Measurements from ENCODE around the gene BRD3OS.

Gene BRD3OS, protein sequence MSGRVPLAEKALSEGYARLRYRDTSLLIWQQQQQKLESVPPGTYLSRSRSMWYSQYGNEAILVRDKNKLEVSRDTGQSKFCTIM

DNA sequence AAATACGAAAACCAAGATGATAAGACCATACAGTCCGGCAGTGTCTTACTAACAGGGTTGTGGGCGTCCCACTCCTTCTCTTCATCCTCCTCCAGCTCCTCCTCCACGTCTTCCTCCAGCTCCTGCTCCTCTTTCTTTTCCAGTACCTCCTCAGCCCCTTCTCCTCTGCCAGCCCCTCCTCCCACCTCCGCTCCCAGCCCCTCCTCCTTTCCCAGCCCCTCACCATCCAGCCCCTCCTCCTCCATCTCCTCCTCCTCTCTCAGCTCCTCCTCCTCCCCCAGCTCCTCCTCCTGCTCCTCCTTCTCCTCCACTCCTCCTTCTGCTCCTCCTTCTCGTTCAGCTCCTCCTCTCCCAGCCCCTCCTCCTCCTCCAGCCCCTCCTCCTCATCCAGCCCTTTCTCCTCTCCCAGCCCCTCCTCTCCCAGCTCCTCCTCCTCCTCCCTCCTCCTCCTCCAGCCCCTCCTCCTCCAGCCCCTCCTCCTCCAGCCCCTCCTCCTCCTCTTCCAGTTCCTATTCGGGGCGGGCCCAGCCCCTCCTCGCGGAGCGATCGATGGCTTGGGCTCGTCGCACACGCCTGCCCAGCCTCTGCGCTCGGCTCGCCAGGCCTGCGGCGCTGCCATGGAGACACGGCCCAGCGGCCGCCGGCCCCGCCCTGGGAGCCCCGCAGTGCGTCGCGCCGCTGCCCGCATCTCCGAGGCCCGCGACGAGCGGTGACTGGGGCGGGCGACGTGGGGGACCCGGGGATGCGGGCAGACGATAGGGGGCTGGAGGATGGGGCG is at the start of gene BRD3OS:
BRD3OS (plus strand) TSS at position 654 of the 778 bp plus-strand sequence. CDS start 1,267 bp downstream, outside the sequence.
- H3K27ac ChIP-seq, result no peak within 1 kb of the TSS
- DNase-seq (ENCODE audit: low read depth, low spot score), result peak; percentile 93

DNA sequence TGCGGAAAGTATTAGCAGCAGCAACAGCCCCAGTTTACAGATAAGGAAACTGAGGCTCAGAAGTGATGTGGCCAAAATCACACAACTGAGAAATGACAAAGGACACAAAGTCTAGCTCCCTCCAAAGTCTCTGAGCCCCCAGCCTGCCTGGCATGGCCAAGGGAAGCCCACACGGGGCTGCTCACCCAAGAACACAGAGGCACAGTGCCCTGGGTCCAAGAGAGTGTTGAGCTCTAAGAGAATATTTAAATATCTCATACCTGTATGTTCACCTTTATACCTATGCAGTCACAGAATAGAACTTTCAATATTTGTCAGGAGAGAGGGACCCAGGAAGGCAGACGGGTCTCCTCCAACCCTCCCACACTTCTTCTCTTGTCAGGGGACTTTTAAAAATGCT is 49.8 kb upstream of the BRD3OS start:
- DNase-seq (ENCODE audit: low read depth, low spot score), result no peak

DNA sequence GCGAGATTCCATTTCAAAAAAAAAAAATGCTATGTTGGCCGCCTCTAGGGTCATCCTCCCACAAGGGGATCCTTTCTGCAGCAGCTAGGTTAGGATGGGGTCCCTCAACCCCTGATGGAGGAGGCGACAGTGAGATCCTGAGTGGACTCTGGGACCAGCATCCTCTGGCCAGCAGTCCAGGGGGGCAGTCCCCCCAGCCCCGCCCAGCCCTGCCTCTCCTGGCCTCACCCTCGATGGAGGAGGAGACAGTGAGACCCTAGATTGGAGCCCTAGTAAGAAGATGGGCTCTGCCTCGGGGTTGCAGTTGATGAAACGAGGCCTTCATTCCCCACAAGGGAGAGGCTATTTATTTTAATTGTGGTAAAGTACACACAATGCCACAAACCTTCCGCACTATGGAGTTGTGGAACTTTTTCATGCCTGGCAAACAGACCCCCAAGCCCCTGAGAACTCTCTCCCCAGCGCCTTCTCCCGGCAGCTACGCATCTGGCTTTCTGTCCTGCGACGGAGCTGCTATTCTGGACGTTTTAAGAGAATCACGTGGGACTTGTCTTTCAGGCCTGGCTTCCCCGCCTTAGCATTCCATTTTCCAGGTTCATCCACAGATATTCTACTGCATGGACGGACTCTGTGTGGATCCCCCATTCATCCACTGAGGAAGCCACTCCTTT is 49.0 kb upstream of the BRD3OS start:
- no peak for DNase-seq (ENCODE audit: low read depth, low spot score)
- H3K27ac ChIP-seq, result no peak overlapping the region

More for the DNA sequence above, 49.8 kb upstream of the BRD3OS start:
- H3K27ac ChIP-seq, result no peak overlapping the region

DNA sequence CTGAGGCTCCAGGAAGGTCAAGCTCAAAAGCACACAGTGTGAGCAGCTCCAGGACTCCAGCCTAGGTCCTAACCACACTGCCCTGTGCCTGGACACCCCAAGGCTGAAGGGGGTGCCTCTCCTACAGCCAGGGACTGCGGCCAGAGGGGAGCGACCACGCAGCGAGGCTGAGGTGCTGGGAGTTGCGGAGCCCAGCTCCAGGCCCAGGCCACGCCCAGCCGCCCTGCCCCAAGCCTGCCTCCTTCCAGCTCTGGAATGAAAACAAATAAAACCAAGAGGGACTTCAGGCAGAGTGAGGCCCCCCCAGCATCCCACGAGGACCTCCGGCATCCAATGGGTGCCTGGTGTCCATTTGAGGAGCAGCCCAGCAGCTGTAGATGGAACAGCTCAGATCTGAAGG is 48.4 kb upstream of the BRD3OS start:
- H3K27ac ChIP-seq, result no peak overlapping the region
- DNase-seq (ENCODE audit: low read depth, low spot score), result no peak

DNA sequence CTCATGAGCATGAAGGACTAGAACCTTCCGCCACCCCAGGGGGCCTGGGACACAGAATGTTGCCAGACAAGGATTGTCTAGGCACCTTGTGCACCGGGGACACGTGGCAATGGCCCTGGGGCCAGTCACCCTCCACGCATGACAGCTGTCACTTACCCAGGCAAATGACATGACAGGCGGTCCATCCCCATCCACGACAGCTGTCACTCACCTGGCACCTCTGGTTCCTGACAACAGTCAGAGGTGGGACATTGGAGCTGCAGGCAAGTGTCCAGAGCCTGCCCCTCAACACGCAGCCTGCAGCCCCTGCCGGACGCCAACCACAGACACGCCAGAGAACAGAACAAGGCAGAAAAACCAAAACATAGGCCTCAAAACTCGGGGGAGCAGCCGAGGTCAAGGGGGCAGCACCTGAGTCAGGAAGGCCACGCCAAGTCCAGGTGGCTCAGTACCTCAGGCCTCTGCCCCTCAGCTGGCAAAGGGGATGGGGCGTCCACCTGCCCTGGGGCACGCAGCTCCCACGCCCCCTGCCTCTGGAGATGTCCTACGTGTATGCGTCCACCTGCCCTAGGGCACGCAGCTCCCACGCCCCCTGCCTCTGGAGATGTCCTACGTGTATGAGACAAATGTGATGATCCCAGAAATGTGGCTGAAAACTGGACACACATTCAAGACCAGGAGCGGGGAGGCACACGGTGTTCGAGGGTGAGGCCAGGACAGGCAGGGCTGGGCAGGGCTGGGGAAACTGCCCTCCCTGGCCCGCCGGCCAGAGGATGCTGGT is 47.7 kb upstream of the BRD3OS start:
- DNase-seq (ENCODE audit: low read depth, low spot score), result no peak
- no peak overlapping the region for H3K27ac ChIP-seq

DNA sequence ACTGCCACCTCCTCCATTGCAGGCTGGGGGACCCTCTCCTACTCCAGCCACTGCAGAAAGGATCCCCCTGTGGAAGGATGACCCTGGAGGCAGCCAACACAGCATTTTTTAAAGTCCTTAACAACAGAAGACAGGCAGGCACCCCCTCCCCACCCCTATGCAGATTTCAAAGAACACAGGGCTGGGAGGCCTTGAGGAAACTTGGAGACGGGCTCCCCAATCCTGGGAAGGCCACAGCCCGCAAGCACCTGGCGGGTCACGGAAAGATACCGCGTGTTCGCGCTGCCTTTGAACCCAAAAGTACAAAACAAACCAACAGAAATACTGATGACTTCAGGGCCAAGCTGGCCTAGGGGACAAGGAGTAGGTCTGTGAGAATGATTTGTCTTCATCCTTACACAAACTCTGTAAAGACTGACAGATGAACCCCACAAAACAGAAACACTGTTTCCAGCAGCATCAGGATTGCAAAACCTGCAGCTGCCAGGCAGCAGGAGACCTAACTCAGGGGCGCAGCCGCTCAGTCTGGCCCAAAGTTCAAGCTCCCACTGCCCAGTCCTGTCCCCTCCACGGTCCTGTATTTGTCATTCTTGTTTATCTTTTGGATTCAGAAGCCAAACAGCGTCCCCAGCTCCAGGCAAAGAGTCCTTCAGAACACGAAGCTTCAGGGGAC is 46.9 kb upstream of the BRD3OS start:
- H3K27ac ChIP-seq, result no peak overlapping the region
- DNase-seq (ENCODE audit: low read depth, low spot score), result no peak

DNA sequence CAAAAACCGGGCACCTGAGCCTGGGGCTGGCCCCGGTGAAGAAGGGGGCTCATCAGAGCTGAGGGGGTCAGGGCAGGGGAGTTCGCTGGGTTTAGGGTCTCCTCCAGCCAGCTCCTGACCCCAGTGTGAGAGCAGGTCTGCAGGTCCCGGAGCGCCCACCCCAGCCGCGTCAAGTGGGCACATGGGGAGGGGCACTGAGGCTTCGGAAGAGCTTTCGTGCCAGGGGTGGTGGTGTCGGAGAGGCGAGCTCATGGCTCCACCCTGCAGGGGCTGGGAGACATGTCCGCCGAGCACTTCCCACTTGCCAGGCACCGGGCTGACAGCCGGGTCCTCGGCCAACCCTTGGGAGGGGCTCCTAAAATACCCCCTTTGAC is 46.4 kb upstream of the BRD3OS start:
- H3K27ac ChIP-seq, result no peak overlapping the region
- DNase-seq (ENCODE audit: low read depth, low spot score), result no peak

DNA sequence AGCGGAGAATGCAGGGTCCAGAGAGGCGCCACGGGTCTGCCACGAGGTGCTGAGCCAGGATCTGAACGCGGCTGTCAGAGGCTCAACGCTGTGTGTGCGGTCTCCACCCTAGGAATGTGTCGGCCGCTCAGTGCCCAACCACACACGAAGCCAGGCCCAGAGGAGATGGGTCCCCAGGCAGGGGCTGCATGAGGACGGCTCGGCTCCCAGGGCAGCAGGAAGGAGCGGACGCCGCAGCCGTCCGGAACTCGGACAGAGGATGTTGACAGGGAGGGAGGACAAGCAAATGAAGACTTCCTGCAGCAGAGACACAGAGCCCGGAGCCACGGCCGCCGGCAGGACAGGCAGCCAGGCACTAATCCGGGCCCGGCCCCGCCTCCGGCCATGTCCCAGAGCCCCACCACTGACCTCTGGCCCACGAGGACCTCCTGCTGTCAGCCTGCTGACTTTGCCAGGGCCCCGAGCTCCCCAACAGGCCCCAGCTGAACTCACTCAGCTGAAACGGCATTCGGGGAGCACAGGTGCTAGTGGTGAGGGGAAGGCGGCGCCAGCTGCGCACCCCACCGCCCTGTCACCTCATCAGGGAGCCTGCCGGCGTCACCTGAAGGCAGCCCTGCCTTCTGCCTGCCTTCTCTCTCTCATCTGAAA is 45.9 kb upstream of the BRD3OS start:
- no peak for DNase-seq (ENCODE audit: low read depth, low spot score)
- H3K27ac ChIP-seq, result no peak overlapping the region

DNA sequence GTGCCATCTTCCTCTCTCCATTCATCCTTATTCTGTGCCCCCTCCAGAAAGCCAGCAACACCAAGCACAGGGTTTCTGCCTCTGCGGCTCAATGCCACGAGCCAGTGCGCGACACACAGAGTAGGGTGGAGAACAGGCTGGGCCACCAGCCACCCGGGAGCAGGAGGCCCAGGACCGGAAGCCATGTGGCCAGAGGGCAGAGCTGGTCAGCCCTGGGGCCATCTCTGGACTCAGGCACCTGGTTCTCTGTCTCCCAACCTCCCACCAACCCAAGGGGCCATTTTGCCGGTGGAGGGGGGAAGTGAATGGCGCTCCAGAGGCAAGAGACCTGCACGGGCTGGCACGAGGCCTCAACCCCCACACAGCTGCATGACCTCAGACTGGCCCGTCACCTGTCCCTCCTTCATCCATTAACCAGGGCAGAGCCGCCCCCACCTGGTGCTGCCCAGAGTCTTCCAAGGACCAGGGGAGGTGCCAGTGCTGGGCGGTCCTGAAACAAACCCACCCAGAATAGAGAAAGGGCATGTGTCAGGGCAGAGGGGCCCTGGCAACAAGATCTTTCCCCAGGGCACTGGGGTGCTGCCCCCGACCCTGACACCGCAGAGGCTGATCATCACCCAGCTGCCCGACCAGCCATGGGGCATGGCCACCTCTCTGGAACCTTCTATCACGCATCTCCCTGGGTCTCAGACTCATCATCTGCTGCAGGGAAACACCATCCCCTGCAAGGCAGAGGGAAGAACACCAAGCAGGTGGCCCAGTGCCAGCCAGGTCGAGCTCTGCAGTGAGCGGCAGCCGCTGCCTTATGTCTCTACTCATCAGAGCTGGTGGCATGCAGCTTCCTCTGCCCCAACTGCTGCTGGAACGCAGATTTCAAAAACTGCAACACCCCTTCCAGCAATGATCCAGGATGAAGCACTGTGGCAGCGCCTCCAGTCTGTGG is 45.1 kb upstream of the BRD3OS start:
- no peak for DNase-seq (ENCODE audit: low read depth, low spot score)

DNA sequence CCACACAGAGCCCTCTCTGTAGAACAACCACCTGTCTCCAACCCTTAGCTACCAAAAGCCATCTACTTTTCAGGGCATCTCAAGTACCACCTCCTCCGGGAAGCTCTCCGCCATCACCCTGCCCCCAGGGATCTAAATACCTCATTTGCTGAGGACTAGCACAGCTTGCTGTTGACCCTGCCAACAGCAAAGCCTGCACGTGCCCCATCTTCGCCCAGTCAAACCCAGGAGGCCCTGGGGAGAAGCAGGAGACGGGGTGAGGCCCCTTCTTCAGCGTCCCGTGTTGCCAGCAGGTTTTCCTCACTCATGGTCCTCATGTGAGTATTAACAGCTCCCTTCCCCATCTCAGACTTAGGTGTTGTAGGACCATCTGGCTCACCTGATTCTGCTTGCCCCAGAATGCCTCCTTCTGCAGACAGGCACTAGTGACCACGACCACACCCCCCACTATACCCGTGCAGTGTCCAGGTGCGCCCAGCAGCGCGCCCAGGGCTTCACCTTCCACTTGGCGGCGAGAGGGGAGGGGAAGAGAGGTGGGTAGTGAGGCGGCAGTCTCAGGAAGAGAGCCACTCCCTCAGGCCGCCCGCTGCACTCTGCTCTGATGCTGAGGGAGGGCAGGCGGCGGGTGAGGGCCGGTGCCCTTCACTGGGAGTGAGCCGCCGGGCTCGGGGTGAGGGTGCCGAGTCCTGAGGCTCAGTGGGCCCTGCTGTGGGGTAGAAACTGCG is 44.3 kb upstream of the BRD3OS start:
- no peak for DNase-seq (ENCODE audit: low read depth, low spot score)
- no peak overlapping the region for H3K27ac ChIP-seq

More for the DNA sequence above, 45.1 kb upstream of the BRD3OS start:
- H3K27ac ChIP-seq, result no peak overlapping the region

DNA sequence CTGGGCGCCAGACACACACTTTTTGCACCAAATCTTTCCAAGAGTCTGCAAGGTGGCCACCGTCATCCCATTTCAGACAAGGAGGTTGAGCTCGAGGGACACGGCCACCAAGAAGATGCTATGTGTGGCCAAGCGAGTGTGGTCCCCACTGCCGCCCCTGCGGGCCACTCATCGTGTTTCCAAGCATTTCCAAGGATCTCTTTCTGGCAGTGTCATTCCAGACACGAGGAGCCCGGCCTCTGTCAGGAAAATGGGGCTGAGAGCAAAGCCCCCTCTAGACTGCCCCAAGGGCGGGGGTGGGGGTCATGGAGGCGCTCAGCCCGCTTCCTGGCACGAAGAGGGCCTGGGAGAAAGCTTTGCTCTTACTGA is 43.7 kb upstream of the BRD3OS start:
- H3K27ac ChIP-seq, result no peak overlapping the region
- no peak for DNase-seq (ENCODE audit: low read depth, low spot score)

DNA sequence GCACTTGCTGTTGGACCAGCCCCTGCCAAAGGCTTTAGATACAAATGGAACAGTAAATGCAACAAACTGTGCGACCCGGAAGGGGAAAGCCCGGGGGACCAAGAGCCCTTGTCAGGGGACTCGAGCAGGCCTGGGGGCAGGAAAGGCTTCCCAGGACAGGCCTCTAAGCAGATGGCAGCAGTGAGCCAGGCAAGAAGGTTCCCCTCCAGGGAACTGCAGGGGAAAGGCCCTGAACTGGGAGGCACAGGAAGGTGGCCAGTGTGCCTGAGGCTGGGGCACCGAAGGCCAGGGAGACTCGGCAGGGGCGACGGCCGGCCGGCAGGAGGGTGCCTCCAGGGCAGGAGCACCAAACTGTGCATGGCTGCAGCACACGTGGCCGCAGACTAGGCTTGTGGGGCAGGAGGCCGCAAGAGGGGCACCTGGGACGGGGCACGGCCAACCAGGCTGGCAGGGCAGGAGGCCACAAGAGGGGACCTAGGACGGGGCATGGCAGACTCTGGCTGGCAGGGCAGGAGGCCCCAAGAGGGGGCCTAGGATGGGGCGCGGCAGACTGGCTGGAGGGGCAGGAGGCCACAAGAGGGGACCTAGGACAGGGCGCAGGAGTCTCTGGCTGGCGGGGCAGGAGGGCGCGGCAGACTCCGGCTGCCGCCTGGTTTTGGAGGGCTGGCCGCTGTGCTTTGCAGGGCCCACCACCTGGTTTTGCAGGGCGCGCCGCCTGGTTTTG is 43.2 kb upstream of the BRD3OS start:
- H3K27ac ChIP-seq, result no peak overlapping the region
- no peak for DNase-seq (ENCODE audit: low read depth, low spot score)

DNA sequence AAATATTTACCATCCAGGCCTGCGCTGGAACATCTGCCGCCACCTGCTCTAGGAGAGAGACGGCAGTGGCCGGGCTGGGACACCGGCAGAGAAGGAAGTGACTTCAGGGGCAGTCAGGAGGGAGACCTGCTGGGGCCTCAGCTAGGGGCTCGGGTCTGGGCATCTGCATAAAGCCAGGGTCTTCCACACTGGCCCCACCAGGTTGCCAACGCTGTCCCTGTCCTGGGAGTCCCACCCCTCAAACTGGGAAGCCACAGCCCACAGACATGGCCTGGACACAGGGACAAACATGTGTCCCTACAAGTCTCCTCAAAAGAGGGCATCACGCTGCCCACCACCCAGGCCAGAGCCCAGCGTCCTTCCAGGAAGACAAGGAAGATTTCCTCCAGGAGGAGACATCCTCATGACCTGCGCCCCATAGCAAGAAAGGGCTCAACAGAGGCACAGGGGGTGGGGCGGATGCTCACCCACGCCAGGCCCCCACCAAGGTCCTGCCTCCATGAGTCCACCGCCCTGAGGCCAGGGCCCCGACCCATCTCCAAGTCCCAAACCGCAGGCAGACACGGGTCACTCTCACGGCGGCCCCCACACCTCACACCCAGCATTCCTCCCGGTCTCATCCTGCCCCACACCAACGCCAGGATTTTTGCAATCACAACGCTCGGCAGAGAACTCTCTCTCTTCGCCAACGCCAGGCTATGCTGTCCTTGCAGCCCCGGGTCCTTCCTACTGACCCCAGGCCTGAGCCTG is 42.1 kb upstream of the BRD3OS start:
- DNase-seq (ENCODE audit: low read depth, low spot score), result no peak

DNA sequence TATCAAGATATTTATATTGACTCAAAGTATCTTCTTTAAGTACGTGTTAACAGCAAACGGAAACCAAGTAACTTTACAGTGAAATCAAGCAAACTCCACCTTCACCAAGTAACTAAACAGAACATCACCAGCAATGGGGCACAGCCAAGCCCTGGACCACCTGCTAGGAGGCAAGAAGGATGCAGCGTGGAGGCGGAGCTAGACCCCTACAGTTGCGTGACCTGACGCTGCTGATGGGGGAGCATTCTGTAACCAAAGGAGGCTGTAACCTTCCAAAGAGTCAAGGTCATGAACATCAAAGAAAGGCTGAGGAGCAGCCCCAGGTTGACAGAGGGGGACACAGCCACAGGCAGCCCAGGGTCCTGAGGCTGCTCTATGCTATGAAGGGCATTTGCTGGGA is 39.2 kb upstream of the BRD3OS start:
- no peak for DNase-seq (ENCODE audit: low read depth, low spot score)
- no peak overlapping the region for H3K27ac ChIP-seq

More for the DNA sequence above, 42.1 kb upstream of the BRD3OS start:
- no peak overlapping the region for H3K27ac ChIP-seq

DNA sequence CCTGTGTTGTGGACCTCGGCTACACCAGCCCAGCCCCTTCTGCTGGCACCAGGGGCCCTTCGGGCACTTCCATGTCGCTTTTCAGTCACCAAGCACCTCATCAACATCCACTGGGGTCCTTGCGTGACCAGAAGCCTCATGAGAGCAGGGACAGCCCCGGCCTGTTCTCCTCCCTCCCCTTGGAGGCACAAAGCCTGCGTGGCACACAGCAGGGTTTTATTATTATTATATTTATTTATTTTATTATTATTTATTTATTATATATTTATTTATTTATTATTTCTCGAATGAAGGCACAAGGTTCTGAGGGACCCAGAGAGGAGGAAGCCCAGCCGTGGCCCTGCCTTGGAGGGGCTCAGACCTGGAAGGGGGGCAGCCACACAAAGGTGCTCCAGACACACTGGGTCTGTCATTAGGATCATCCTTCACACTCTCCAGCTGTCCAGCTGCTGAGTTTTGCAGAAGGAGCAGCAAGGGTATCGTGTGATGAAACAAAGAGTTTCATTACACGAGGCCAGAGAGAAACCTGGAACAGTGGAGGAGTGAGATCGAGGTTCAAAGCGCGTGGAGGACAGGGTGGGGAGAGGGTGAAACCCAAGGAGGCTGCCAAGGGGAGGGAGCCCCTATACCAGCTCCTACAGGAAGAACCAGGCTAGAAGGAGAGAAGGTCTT is 38.4 kb upstream of the BRD3OS start:
- H3K27ac ChIP-seq, result no peak overlapping the region

DNA sequence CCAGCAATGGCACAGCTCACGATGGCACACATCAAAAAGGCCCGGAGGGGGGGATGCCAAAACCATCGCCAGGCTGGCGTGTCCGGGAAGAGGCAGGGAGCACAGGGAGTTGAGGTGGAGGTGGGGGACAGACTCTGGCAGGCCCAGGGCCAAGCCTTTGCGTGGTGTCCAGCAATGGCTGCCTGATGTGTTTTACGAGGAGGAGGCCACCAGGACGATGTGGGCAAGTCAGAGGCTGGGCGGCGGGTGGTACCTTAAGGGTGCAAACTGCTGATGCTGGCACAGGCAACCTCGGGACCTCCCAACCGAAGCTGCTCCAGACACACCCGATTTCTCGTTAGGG is 37.9 kb upstream of the BRD3OS start:
- no peak overlapping the region for H3K27ac ChIP-seq

More for the DNA sequence above, 38.4 kb upstream of the BRD3OS start:
- no peak for DNase-seq (ENCODE audit: low read depth, low spot score)

More for the DNA sequence above, 37.9 kb upstream of the BRD3OS start:
- DNase-seq (ENCODE audit: low read depth, low spot score), result no peak
